Right ventricle myocardium superior (tissue), 1 donor: ENCODE measurements around the gene KCNIP4. TPM values are rescaled to one million over a fixed set of nuclear protein-coding genes. Genes with fewer than 3 reads are reported as not detected.

Experiments
- ATAC-seq: fragments of 200-7000 bp; cut with Tn5 transposase; one replicate; pipeline ENCODE4 v1.9.1; 2020; ENCODE audit warnings: mild to moderate bottlenecking; ENCODE audit not compliant: poor library complexity
- DNase-seq: peaks from one replicate; pipeline ENCODE4 v3.0.0-alpha.2; 2020
- intact Hi-C: fragments of 100-400 bp; cut with DNase I; formaldehyde crosslinking; loops from one replicate; pipeline ENCODE4 v1.11.2; 2022
- total RNA-seq: library from RNA; stranded (reverse); fragmentation: NEBNext Ultra II Directional; extraction: Animal tissue kit (Norgen Biotek cat#: 25700); gene quantifications from one replicate; pipeline ENCODE4 v1.2.1, GENCODE V29; 2021
- donor health status: DM: no; HTN: yes; CAD: no; lungs with severe emphysema.

KCNIP4 gene
- total RNA-seq, 1 donor from 2014 or later = not detected

- intact Hi-C loops = no loop called here
- ATAC-seq = no peak
- no peak for DNase-seq
Observed at GRCh38 chr4:21869978-21870745, 78.4 kb downstream of the KCNIP4 start.

- ATAC-seq = no peak
- intact Hi-C loops = no loop called here
- DNase-seq = no peak
Observed at GRCh38 chr4:21864686-21865085, 83.9 kb downstream of the KCNIP4 start.

GRCh38 chr4:21862917-21863316 is 85.7 kb downstream of the KCNIP4 start:
- ATAC-seq (no peak), DNase-seq (no peak)
- intact Hi-C loops = no loop called here

GRCh38 chr4:21858971-21859370 is 89.6 kb downstream of the KCNIP4 start:
- DNase-seq = no peak
- no peak for ATAC-seq
- intact Hi-C loops = no loop called here

GRCh38 chr4:21856754-21857153 is 91.8 kb downstream of the KCNIP4 start:
- intact Hi-C loops = no loop called here
- no peak for ATAC-seq
- DNase-seq = no peak

GRCh38 chr4:21856301-21856700 is 92.3 kb downstream of the KCNIP4 start:
- no peak for DNase-seq
- intact Hi-C loops = no loop called here
- no peak for ATAC-seq

- DNase-seq (no peak), ATAC-seq (no peak)
- intact Hi-C loops = no loop called here
Observed at GRCh38 chr4:21849077-21849476, 99.5 kb downstream of the KCNIP4 start.

- intact Hi-C loops = no loop called here
- ATAC-seq = no peak
Observed at GRCh38 chr4:21848021-21848420, 100.6 kb downstream of the KCNIP4 start.

GRCh38 chr4:21845663-21846062 is 102.9 kb downstream of the KCNIP4 start:
- no peak for DNase-seq
- intact Hi-C loops = no loop called here

More at GRCh38 chr4:21848021-21848420, 100.6 kb downstream of the KCNIP4 start:
- DNase-seq = no peak

GRCh38 chr4:21835712-21836111 is 112.9 kb downstream of the KCNIP4 start:
- no peak for DNase-seq
- ATAC-seq = no peak
- intact Hi-C loops = no loop called here

More at GRCh38 chr4:21845663-21846062, 102.9 kb downstream of the KCNIP4 start:
- ATAC-seq = no peak

- intact Hi-C loops = no loop called here
- ATAC-seq = no peak
Observed at GRCh38 chr4:21830272-21830671, 118.3 kb downstream of the KCNIP4 start.

GRCh38 chr4:21827575-21827974 is 121.0 kb downstream of the KCNIP4 start:
- intact Hi-C loops = no loop called here
- no peak for DNase-seq
- no peak for ATAC-seq

More at GRCh38 chr4:21830272-21830671, 118.3 kb downstream of the KCNIP4 start:
- DNase-seq = no peak

GRCh38 chr4:21826071-21826470 is 122.5 kb downstream of the KCNIP4 start:
- intact Hi-C loops = no loop called here
- DNase-seq (no peak), ATAC-seq (no peak)

- peak; percentile 39 for DNase-seq
- ATAC-seq = no peak
- intact Hi-C loops = no loop called here
Observed at GRCh38 chr4:21819086-21819485, 129.5 kb downstream of the KCNIP4 start.

GRCh38 chr4:21815651-21816377 is 132.8 kb downstream of the KCNIP4 start:
- no peak for DNase-seq
- no peak for ATAC-seq
- intact Hi-C loops = no loop called here

- ATAC-seq (no peak), DNase-seq (no peak)
- intact Hi-C loops = no loop called here
Observed at GRCh38 chr4:21811565-21811964, 137.0 kb downstream of the KCNIP4 start.

GRCh38 chr4:21806991-21807390 is 141.6 kb downstream of the KCNIP4 start:
- no peak for DNase-seq
- no peak for ATAC-seq
- intact Hi-C loops = no loop called here

GRCh38 chr4:21802406-21802805 is 146.2 kb downstream of the KCNIP4 start:
- intact Hi-C loops = no loop called here
- ATAC-seq = no peak
- no peak for DNase-seq

- no peak for ATAC-seq
- DNase-seq = no peak
- intact Hi-C loops = no loop called here
Observed at GRCh38 chr4:21801661-21802385, 146.7 kb downstream of the KCNIP4 start.
